Uterus (tissue), 2 donors: ENCODE results near the gene TCF19.

ENCODE experiments used
- CTCF ChIP-seq, 4 experiments: fragments of 200-600 bp in 2 of 4; fragments of 450-650 bp in 2 of 4; sonication (generic) in 2 of 4; IDR thresholded peaks; one replicate each; pipeline ENCODE4 v1.5.1; 2016 to 2019; ENCODE audit warnings: antibody characterized with exemption in 4 of 4, mild to moderate bottlenecking in 2 of 4, moderate library complexity in 1 of 4
- POLR2A ChIP-seq, 2 donors: fragments of 450-650 bp; IDR thresholded peaks; one replicate each; pipeline ENCODE4 v1.6.1; 2016; ENCODE audit warnings: antibody characterized with exemption in 2 of 2, mild to moderate bottlenecking in 1 of 2, moderate library complexity in 1 of 2

GRCh38 chr6:31135710-31136109, 22.7 kb upstream of the TCF19 start:
- no peak for TF ChIP-seq POLR2A (IDR thresholded peaks at IDR 0.05)
- TF ChIP-seq CTCF (IDR thresholded peaks at IDR 0.05), result no peak
